Chondrocyte (in vitro differentiated cells): ENCODE measurements around the gene MXD1. TPM values are rescaled to one million over a fixed set of nuclear protein-coding genes. Genes with fewer than 3 reads are reported as not detected.
"Not testable (repeated sequence)": the region's sequence is repeated elsewhere in the genome, so short reads cannot be mapped to it uniquely, and the experiment has no call there.

ENCODE experiments used
- DNase-seq: peaks from one replicate; pipeline ENCODE4 v3.0.0; 2021; ENCODE audit warnings: mixed read lengths, low spot score
- H3K27ac Mint-ChIP-seq: one replicate; pipeline ENCODE4 v1.8.0; 2021; ENCODE audit warnings: mild to moderate bottlenecking, moderate library complexity, mixed read lengths; ENCODE audit not compliant: unreplicated experiment
- H3K27me3 Mint-ChIP-seq: 2 replicates; pipeline ENCODE4 v1.8.0; 2021; ENCODE audit warnings: low read depth, mixed read lengths
- H3K36me3 Mint-ChIP-seq: 2 replicates; pipeline ENCODE4 v1.8.0; 2021; ENCODE audit warnings: low read depth, mixed read lengths
- H3K4me1 Mint-ChIP-seq: 2 replicates; pipeline ENCODE4 v1.8.0; 2021; ENCODE audit warnings: low read depth, mild to moderate bottlenecking, mixed read lengths
- H3K4me3 Mint-ChIP-seq: one replicate; pipeline ENCODE4 v1.8.0; 2021; ENCODE audit warnings: mild to moderate bottlenecking, moderate library complexity, mixed read lengths; ENCODE audit not compliant: unreplicated experiment
- H3K9me3 Mint-ChIP-seq: 2 replicates; pipeline ENCODE4 v1.8.0; 2021; ENCODE audit warnings: low read depth, mixed read lengths
- CTCF ChIP-seq: fragments of 200-600 bp; sonication (generic); IDR thresholded peaks from 2 replicates; pipeline ENCODE4 v1.5.0; 2021; ENCODE audit warnings: antibody characterized with exemption, mild to moderate bottlenecking, moderate library complexity
- total RNA-seq: library from RNA; stranded (reverse); gene quantifications from 3 replicates; pipeline ENCODE4 v1.2.1, GENCODE V29; 2021

Gene MXD1
- total RNA-seq, 1 donor from 2014 or later, result 16.9 TPM

- no peak for TF ChIP-seq CTCF
- H3K4me3 Mint-ChIP-seq, result no peak overlapping the region
- no peaks in the 10 kb centered on the region for H3K9me3 Mint-ChIP-seq
- H3K27me3 Mint-ChIP-seq, result no peaks in the 10 kb centered on the region
- peaks cover 21% of the 10 kb centered on the region for H3K4me1 Mint-ChIP-seq
- H3K36me3 Mint-ChIP-seq, result no peaks in the 10 kb centered on the region
- H3K27ac Mint-ChIP-seq, result no peak overlapping the region
- DNase-seq, result no peak
These were observed 34.2 kb downstream of the MXD1 start for GRCh38 chr2:69948963-69949645.

- Mint-ChIP-seq H3K36me3 (no peaks in the 10 kb centered on the region), H3K9me3 (no peaks in the 10 kb centered on the region), H3K27ac (no peak overlapping the region), H3K4me3 (no peak overlapping the region), H3K27me3 (no peaks in the 10 kb centered on the region), H3K4me1 (peaks cover 17% of the 10 kb centered on the region)
- no peak for TF ChIP-seq CTCF
- DNase-seq, result no peak
These were observed 35.3 kb downstream of the MXD1 start for GRCh38 chr2:69950241-69950640.

- not testable (repeated sequence) for DNase-seq, H3K27ac Mint-ChIP-seq, H3K9me3 Mint-ChIP-seq, H3K36me3 Mint-ChIP-seq, H3K27me3 Mint-ChIP-seq, H3K4me3 Mint-ChIP-seq
- peaks cover 13% of the 10 kb centered on the region for H3K4me1 Mint-ChIP-seq
These were observed 35.8 kb downstream of the MXD1 start for GRCh38 chr2:69950671-69951070.

- Mint-ChIP-seq H3K27me3 (peaks cover 19% of the 10 kb centered on the region), H3K27ac (no peak overlapping the region), H3K9me3 (no peaks in the 10 kb centered on the region), H3K4me1 (no peaks in the 10 kb centered on the region), H3K4me3 (no peak overlapping the region), H3K36me3 (no peaks in the 10 kb centered on the region)
- TF ChIP-seq CTCF, result no peak
- no peak for DNase-seq
These were observed 37.6 kb downstream of the MXD1 start for GRCh38 chr2:69952336-69953115.

GRCh38 chr2:69954084-69954483, 39.2 kb downstream of the MXD1 start:
- no peak for TF ChIP-seq CTCF
- Mint-ChIP-seq H3K4me1 (no peaks in the 10 kb centered on the region), H3K9me3 (no peaks in the 10 kb centered on the region), H3K27ac (no peak overlapping the region), H3K27me3 (peaks cover 26% of the 10 kb centered on the region), H3K36me3 (no peaks in the 10 kb centered on the region), H3K4me3 (no peak overlapping the region)
- DNase-seq, result no peak
